Smooth muscle cell (in vitro differentiated cells): ENCODE data around the gene RNF5. TPM values are rescaled to one million over a fixed set of nuclear protein-coding genes. Genes with fewer than 3 reads are reported as not detected.

ENCODE experiments used
- DNase-seq: peaks from one replicate; lab custom pipeline; 2025; ENCODE audit not compliant: unreplicated experiment; lab: John Stamatoyannopoulos, UW
- H2AFZ ChIP-seq: fragments of 200-600 bp; sonication (generic); 2 replicates; pipeline ENCODE4 v1.6.0; 2016; ENCODE audit warnings: antibody characterized with exemption, low read depth, mild to moderate bottlenecking
- H3F3A ChIP-seq: fragments of 200-600 bp; sonication (generic); 2 replicates; pipeline ENCODE4 v1.6.0; 2017; ENCODE audit warnings: antibody characterized with exemption, low read depth
- H3K27ac ChIP-seq: fragments of 200-600 bp; sonication (generic); 2 replicates; pipeline ENCODE4 v1.5.1; 2016; ENCODE audit warnings: low read depth, mild to moderate bottlenecking
- H3K27me3 ChIP-seq: fragments of 200-600 bp; sonication (generic); 2 replicates; pipeline ENCODE4 v1.6.1; 2016; ENCODE audit warnings: low read depth, mild to moderate bottlenecking
- H3K36me3 ChIP-seq: fragments of 200-600 bp; sonication (generic); 2 replicates; pipeline ENCODE4 v1.5.1; 2016; ENCODE audit warnings: low read depth
- H3K4me1 ChIP-seq: fragments of 200-600 bp; sonication (generic); 2 replicates; pipeline ENCODE4 v1.5.1; 2016; ENCODE audit warnings: low read depth
- H3K4me2 ChIP-seq: fragments of 200-600 bp; sonication (generic); 2 replicates; pipeline ENCODE4 v1.6.0; 2016; ENCODE audit warnings: mild to moderate bottlenecking
- H3K4me3 ChIP-seq: fragments of 200-600 bp; sonication (generic); 2 replicates; pipeline ENCODE4 v1.5.1; 2016; ENCODE audit warnings: mild to moderate bottlenecking
- H3K79me2 ChIP-seq: fragments of 200-600 bp; sonication (generic); 2 replicates; pipeline ENCODE4 v1.6.0; 2016; ENCODE audit warnings: low read depth, mild to moderate bottlenecking
- H3K9ac ChIP-seq: fragments of 200-600 bp; sonication (generic); 2 replicates; pipeline ENCODE4 v1.6.0; 2016; ENCODE audit warnings: low read depth
- H3K9me3 ChIP-seq: fragments of 200-600 bp; sonication (generic); replicated peaks from 2 replicates; pipeline ENCODE4 v1.5.1; 2016; ENCODE audit warnings: low read depth
- H4K20me1 ChIP-seq: fragments of 200-600 bp; sonication (generic); 2 replicates; pipeline ENCODE4 v1.6.0; 2016; ENCODE audit warnings: low read depth
- WGBS: methylation state at CpG from one replicate; pipeline ENCODE4 v1.1.7; 2016; ENCODE audit warnings: low lambda C conversion rate; 5-methylcytosine and 5-hydroxymethylcytosine counted together
- polyA plus RNA-seq: library from polyadenylated mRNA; unstranded; fragments of >200 nt; fragmentation: Nextera tagmentation; extraction: Ambion mirVana; gene quantifications from 2 replicates; pipeline ENCODE4 v1.2.1, GENCODE V29; 2016
- total RNA-seq: library from RNA; depleted of rRNA; stranded (reverse); fragments of >200 nt; gene quantifications from 2 replicates; pipeline ENCODE4 v1.2.3, GENCODE V29; 2014
- TF ChIP-seq, protein P1 (sequence below): fragments of 200-600 bp; sonication (generic); IDR thresholded peaks from 2 replicates; pipeline ENCODE4 v1.5.1; 2017; ENCODE audit warnings: borderline replicate concordance, mild to moderate bottlenecking, antibody characterized with exemption; ENCODE audit not compliant: insufficient read depth, poor library complexity, severe bottlenecking

The RNF5 gene
- total and polyA plus RNA-seq, 2 experiments from 2014 or later: 49.3 to 75.9 TPM

DNA sequence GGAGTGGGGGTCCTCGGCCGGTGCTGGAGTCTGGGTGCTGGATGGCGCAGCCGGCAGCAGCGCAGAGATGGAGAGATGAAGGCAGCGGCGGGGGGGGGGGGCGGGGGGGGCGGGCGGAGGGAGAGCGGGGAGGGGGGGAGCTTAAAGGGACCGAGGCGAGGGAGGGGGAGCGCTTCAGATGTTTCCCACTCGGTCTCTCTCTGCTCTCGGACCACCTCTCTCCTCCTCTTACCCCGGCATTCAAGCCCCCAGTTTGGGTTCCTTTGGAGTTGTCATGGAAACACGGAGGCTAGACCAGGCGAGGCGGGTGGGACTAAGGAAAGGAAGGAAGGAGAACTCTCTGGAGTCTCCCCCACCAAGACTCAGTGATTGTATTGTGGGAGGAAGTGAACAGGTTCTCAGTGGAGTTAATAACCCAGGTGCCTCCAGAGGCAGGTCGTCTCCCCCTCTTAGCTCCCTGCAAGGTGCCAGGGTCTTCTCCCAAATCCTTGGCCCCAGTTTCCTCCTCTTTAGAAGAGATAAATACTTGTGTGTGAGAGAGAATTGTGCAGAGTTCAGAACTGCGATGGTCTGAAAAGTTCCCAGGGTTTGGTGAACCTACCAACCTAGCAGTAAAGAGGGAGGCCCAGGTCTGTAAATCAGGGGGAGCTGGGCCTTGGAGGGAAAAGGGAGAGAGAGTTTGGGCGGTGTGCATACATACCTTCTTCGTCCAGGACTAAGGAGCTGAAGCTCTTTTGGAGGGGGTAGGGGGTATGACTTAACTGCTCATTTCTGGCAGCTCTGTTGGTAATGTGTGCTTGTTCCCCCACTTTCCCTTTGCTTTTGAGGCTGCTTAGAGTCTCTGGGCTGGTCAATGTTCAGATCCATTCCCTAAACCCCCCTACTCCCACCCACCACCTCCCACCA lies 26.1 kb upstream of the RNF5 start, which contains the start of gene PRRT1:
Gene PRRT1 (minus strand): TSS at position 77 of the 906 bp plus-strand sequence. CDS start 112 bp downstream, outside the sequence.
- H3K79me2 ChIP-seq: peaks cover 10% of the 10 kb centered on the region
- peak within 1 kb of the TSS; percentile 20 for H2AFZ ChIP-seq
- H3K4me2 ChIP-seq: peak within 1 kb of the TSS; percentile 90
- H4K20me1 ChIP-seq: no peaks in the 10 kb centered on the region
- TF ChIP-seq, protein P1, sequence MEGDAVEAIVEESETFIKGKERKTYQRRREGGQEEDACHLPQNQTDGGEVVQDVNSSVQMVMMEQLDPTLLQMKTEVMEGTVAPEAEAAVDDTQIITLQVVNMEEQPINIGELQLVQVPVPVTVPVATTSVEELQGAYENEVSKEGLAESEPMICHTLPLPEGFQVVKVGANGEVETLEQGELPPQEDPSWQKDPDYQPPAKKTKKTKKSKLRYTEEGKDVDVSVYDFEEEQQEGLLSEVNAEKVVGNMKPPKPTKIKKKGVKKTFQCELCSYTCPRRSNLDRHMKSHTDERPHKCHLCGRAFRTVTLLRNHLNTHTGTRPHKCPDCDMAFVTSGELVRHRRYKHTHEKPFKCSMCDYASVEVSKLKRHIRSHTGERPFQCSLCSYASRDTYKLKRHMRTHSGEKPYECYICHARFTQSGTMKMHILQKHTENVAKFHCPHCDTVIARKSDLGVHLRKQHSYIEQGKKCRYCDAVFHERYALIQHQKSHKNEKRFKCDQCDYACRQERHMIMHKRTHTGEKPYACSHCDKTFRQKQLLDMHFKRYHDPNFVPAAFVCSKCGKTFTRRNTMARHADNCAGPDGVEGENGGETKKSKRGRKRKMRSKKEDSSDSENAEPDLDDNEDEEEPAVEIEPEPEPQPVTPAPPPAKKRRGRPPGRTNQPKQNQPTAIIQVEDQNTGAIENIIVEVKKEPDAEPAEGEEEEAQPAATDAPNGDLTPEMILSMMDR: no peak
- peak within 1 kb of the TSS; percentile 85 for H3K4me3 ChIP-seq
- H3K9me3 ChIP-seq: no peaks in the 10 kb centered on the region
- no peaks in the 10 kb centered on the region for H3F3A ChIP-seq
- 10% methylated on average over 13 of the region's 24 CpGs for WGBS
- H3K27me3 ChIP-seq: peaks cover 26% of the 10 kb centered on the region
- DNase-seq: no peak
- peak within 1 kb of the TSS; percentile 87 for H3K9ac ChIP-seq
- peaks cover 18% of the 10 kb centered on the region for H3K4me1 ChIP-seq
- no peaks in the 10 kb centered on the region for H3K36me3 ChIP-seq
- H3K27ac ChIP-seq: peak within 1 kb of the TSS; percentile 91

DNA sequence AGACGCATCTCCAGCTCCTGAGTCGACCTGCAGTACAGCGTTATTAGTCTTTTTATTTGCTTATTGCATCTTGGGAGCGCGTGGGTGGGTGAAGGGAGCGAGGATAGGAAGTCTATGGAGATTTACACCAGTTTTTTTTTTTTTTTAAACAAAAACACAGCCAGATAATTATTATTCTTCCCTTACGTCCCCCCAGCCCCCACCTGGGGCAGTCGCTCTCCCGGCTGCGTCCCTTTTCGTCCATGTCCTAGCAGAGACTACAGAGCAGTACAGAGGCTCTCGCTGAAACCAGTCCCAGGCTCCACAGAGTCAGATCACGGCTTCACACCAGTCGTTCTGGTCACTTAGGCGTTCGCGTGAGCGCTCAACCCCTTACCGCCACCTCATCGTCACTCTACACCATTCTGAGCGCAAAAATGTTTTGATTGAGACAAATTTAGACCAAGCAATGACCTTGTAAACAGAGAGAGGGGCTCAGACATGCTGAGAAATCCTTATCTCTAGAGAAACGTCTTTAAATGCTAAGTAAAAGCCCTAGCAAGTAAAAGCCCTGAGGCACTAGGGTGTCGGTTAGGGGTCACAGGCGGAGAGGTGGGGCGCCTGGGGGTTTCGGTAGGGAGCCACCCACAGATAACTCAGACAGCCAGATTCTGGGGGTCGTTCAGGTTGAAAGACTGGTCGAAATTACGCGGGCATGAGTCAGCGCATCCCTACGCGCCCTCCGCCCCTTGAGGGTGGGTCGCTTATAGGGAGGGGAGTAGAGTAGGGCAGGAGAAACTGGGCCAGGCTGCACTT lies 25.2 kb upstream of the RNF5 start:
- no peaks in the 10 kb centered on the region for H3K9me3 ChIP-seq
- H3K4me2 ChIP-seq: peak overlapping the region; percentile 90
- peak overlapping the region; percentile 20 for H2AFZ ChIP-seq
- 5% methylated on average over 35 of the region's 35 CpGs for WGBS
- peaks cover 26% of the 10 kb centered on the region for H3K27me3 ChIP-seq
- peaks cover 18% of the 10 kb centered on the region for H3K4me1 ChIP-seq
- H3K27ac ChIP-seq: peak overlapping the region; percentile 91
- H3K79me2 ChIP-seq: peaks cover 10% of the 10 kb centered on the region
- H3F3A ChIP-seq: no peaks in the 10 kb centered on the region
- H4K20me1 ChIP-seq: no peaks in the 10 kb centered on the region
- H3K36me3 ChIP-seq: no peaks in the 10 kb centered on the region
- H3K9ac ChIP-seq: peak overlapping the region; percentile 87
- DNase-seq: peak; percentile 27
- peak overlapping the region; percentile 85 for H3K4me3 ChIP-seq
- TF ChIP-seq, protein P1: no peak

DNA sequence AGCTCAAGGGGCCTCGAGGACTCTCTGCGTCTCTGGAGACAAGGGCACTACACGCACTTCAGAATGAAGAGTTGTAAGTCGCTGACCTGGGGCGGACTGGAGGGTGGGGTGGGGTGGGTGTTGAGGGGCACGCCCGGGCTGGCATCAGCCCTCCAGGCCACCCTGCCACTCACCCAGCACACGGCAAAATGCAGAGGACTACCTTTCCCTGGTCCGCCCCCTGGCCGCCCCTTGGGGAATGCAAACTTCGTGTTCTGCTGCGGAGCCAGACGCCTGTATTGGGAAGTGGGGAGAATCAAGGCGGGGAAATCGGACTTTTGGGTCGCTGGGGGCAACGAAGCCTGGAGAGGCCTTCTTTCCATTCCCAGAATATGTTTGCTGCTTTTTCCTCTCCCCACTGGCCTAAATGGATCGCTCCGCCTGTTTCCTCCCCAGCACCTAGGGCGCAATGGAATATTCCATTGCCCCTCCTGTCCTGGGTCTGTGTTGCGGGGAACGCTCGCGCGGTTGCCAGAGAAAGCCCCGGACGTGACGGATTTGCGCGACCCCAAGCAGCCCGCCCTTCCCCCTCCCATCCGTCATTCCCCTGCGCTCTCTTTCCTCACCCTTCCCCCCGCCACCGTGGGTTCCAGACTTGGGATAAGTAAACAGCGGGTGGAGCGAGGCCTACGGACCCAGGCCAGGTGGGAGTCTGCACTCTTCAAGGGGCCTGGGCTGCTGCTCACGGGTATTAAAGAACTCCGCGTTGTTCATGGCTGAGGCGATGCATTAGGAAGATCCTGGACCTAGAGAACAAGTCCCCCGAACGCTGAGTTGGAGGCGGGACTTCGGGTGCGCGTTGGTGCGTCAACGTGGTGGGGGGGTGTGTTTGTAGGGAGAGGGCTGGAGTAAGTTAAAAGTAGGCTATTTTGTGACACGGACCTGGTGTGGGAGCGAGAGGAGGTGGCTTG lies 24.4 kb upstream of the RNF5 start, which contains the start of gene PPT2:
Gene PPT2 (plus strand): TSS at position 578 of the 950 bp plus-strand sequence. CDS start 454 bp downstream, outside the sequence.
- no peaks in the 10 kb centered on the region for H3K9me3 ChIP-seq
- peak within 1 kb of the TSS; percentile 91 for H3K27ac ChIP-seq
- no peaks in the 10 kb centered on the region for H3F3A ChIP-seq
- H3K27me3 ChIP-seq: peaks cover 26% of the 10 kb centered on the region
- peaks cover 18% of the 10 kb centered on the region for H3K4me1 ChIP-seq
- peak within 1 kb of the TSS; percentile 82 for H2AFZ ChIP-seq
- H3K36me3 ChIP-seq: no peaks in the 10 kb centered on the region
- DNase-seq: peak; percentile 73
- no peaks in the 10 kb centered on the region for H4K20me1 ChIP-seq
- peak within 1 kb of the TSS; percentile 90 for H3K4me2 ChIP-seq
- peaks cover 10% of the 10 kb centered on the region for H3K79me2 ChIP-seq
- H3K9ac ChIP-seq: peak within 1 kb of the TSS; percentile 87
- WGBS: under 1% methylated on average over 50 of the region's 52 CpGs
- TF ChIP-seq, protein P1: no peak
- peak within 1 kb of the TSS; percentile 85 for H3K4me3 ChIP-seq
